ENCODE measurements around the gene PPIB.

The PPIB gene

DNA sequence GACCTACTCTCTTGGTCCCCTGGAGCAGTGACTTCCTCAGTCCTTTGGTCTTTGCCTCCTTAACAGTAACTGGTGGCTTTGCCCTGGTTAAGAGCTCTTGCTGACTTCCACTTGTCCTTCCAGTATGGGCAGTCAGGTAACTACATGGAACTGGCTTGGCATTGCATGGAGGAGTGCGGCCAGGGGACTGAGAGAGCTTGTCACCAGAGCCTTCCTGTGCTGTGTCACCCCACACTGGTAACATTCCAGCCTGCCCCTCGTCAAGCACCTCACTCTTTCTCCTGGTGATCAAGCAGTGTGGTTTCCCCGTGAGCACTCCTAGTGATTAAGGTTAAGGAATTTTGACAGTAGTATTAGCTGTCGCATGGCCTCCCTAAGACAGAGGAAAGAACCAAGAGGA lies 30.6 kb downstream of the PPIB start:
- TF ChIP-seq, protein P1, sequence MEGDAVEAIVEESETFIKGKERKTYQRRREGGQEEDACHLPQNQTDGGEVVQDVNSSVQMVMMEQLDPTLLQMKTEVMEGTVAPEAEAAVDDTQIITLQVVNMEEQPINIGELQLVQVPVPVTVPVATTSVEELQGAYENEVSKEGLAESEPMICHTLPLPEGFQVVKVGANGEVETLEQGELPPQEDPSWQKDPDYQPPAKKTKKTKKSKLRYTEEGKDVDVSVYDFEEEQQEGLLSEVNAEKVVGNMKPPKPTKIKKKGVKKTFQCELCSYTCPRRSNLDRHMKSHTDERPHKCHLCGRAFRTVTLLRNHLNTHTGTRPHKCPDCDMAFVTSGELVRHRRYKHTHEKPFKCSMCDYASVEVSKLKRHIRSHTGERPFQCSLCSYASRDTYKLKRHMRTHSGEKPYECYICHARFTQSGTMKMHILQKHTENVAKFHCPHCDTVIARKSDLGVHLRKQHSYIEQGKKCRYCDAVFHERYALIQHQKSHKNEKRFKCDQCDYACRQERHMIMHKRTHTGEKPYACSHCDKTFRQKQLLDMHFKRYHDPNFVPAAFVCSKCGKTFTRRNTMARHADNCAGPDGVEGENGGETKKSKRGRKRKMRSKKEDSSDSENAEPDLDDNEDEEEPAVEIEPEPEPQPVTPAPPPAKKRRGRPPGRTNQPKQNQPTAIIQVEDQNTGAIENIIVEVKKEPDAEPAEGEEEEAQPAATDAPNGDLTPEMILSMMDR (IDR thresholded peaks at IDR 0.05; ENCODE audit: low read depth, low read length, missing control alignments), result no peak
- no peak overlapping the region for H3K4me3 ChIP-seq (ENCODE audit: low read depth, low read length)
- no peak for DNase-seq (ENCODE audit: low read depth)

DNA sequence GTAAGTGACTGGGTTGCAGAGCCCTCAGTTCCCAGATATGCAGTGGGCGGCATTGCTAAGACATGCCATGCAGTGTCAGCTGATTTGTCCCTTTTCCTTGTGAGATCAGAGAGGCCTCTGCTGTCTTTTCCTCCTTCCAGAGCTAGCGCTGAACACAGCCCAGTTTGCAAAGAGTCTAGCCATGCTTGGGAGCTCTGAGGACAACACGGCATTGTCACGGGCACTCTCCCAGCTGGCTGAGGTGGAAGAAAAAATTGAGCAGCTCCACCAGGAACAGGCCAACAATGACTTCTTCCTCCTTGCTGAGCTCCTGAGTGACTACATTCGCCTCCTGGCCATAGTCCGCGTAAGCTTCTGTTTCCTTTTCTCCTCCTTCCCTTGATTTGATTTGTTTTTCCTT lies 31.3 kb downstream of the PPIB start:
- DNase-seq (ENCODE audit: low read depth), result no peak
- no peak overlapping the region for H3K4me3 ChIP-seq (ENCODE audit: low read depth, low read length)
- TF ChIP-seq, protein P1 (IDR thresholded peaks at IDR 0.05; ENCODE audit: low read depth, low read length, missing control alignments), result no peak

DNA sequence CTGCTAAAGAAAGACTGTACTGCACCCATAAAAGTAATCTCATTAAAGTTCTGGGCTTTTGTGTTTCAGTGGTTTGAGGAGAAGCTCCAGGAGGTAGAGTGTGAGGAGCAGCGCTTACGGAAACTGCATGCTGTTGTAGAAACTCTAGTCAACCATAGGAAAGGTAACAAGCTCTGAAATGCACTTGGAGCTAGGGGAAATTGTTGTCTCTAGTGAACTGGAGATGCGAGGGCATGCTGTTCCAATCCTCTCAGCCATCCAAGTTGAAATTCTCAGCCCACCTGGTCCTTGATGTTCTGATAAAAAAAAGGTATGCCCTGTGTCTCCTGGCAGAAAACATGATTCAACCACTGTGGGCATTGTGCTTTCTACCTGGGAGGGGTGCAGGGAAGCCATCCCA lies 32.7 kb downstream of the PPIB start:
- H3K4me3 ChIP-seq (ENCODE audit: low read depth, low read length), result no peak overlapping the region
- no peak for DNase-seq (ENCODE audit: low read depth)
- TF ChIP-seq, protein P1 (IDR thresholded peaks at IDR 0.05; ENCODE audit: low read depth, low read length, missing control alignments), result no peak

DNA sequence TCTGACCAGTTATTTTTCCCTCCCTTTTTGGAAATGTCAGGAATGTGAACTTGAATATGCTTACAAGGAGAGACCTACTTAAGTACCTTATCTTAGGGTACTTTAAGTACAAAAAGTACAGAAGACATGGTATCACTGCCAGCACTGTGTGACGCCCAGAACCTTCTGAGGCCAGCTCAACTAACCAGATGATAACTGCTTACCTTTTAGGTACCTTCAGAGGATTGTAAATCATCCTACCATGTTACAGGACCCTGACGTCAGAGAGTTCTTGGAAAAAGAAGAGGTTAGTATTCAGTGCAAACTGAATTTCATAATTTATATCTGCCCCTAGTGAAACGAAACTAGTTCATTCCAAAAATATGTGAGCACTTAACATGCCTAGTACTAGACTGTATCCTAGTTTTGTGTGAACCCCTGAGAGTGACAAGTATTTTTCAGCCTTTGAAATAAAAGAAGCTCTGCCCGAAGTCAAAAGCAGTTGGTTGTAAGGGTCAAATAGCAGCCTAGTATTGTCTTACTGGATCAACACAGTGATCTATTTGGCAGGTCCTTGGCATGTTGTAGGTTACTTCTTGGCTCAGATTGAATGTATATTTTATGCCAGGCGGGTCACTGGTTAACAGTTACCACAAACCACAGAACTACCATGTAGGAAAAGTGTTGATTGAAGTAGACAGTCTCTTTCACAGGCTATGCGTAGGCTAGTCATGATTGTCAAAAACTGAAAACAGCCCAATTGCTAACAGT lies 35.1 kb downstream of the PPIB start:
- no peak for DNase-seq (ENCODE audit: low read depth)
- TF ChIP-seq, protein P1 (IDR thresholded peaks at IDR 0.05; ENCODE audit: low read depth, low read length, missing control alignments), result no peak
- no peak overlapping the region for H3K4me3 ChIP-seq (ENCODE audit: low read depth, low read length)

DNA sequence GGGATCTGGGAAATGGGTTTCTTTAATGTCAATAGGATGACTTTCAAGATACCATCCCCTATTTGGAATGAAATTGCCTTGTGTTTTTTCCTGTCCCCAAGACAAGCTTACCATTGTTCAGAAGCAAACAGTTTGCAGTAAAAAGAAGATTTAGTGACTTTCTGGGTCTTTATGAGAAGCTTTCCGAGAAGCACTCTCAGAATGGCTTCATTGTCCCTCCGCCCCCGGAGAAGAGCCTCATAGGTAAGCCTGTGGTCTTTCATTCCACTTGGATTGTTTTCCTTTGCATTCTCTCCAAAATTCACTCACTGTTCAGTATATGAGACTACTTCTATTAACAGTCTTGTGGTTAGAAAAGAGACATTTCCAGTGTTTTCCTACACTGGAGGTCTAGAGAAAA lies 36.8 kb downstream of the PPIB start:
- DNase-seq (ENCODE audit: low read depth), result no peak
- H3K4me3 ChIP-seq (ENCODE audit: low read depth, low read length), result no peak overlapping the region
- TF ChIP-seq, protein P1 (IDR thresholded peaks at IDR 0.05; ENCODE audit: low read depth, low read length, missing control alignments), result no peak

DNA sequence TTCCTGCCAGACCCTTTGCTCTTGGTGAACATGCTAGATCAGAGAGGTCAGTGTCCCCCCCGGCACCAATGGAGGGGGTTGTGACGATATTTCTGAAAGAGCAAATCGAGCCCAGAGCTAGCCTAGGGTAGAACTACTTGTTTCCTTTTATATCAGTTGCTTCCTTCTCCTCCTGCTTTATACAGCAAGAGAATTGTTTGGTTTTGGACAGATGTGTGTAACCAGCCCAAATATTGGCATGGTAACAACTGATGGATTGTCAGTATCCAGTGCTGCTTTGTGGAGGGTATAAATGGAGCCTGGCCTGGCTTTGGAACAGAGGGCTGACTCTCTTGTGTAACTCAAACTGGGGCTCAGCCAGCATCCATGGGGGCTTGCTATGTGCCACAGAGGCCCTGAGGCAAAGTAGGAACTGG lies 39.9 kb downstream of the PPIB start:
- DNase-seq (ENCODE audit: low read depth), result no peak
- H3K4me3 ChIP-seq (ENCODE audit: low read depth, low read length), result no peak overlapping the region
- TF ChIP-seq, protein P1 (IDR thresholded peaks at IDR 0.05; ENCODE audit: low read depth, low read length, missing control alignments), result no peak

DNA sequence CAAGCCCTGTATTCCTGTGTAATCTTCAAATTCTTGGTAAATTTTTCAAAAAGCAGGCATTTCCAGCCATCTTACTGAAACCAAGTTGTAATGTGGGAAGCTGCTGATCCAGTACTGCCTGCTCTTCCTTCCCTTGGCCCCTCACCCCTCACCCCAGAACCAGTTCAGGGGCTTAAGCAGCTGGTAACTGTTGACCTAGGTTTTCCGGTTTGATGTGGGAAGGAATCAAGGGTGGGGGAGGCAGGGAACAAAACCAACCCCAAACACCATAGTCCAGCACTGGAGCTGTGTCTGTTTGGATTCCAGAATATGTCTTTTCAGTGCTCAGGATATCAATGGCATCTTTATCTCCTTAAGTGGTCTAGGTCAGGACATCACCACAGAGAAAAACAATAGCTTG lies 40.4 kb downstream of the PPIB start:
- TF ChIP-seq, protein P1 (IDR thresholded peaks at IDR 0.05; ENCODE audit: low read depth, low read length, missing control alignments), result no peak
- H3K4me3 ChIP-seq (ENCODE audit: low read depth, low read length), result no peak overlapping the region
- no peak for DNase-seq (ENCODE audit: low read depth)
